GM12872 (cell line): ENCODE measurements around the gene AMBRA1.

ENCODE experiments used
- TF ChIP-seq, protein P1 (sequence below): IDR thresholded peaks from 3 replicates; pipeline ENCODE4 v1.5.1; 2011; ENCODE audit warnings: low read depth, mild to moderate bottlenecking, low read length, moderate library complexity; ENCODE audit not compliant: insufficient read depth

Gene AMBRA1

DNA sequence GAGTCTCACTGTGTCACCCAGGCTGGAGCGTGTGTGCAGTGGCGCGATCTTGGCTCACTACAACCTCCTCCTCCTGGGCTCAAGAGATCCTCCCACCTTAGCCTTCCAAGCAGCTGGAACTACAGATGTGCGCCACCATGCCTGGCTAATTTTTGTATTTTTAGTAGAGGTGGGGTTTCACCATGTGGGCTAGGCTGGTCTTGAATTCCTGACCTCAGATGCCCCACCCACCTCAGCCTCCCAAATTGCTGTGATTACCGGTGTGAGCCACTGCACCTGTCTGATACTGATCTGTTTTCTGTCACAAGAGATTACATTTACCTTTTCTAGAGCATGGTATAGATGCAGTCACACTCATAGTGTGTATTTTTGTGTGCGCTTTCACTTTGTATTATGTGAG is 35.1 kb upstream of the AMBRA1 start:
- TF ChIP-seq, protein P1, sequence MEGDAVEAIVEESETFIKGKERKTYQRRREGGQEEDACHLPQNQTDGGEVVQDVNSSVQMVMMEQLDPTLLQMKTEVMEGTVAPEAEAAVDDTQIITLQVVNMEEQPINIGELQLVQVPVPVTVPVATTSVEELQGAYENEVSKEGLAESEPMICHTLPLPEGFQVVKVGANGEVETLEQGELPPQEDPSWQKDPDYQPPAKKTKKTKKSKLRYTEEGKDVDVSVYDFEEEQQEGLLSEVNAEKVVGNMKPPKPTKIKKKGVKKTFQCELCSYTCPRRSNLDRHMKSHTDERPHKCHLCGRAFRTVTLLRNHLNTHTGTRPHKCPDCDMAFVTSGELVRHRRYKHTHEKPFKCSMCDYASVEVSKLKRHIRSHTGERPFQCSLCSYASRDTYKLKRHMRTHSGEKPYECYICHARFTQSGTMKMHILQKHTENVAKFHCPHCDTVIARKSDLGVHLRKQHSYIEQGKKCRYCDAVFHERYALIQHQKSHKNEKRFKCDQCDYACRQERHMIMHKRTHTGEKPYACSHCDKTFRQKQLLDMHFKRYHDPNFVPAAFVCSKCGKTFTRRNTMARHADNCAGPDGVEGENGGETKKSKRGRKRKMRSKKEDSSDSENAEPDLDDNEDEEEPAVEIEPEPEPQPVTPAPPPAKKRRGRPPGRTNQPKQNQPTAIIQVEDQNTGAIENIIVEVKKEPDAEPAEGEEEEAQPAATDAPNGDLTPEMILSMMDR: no peak

DNA sequence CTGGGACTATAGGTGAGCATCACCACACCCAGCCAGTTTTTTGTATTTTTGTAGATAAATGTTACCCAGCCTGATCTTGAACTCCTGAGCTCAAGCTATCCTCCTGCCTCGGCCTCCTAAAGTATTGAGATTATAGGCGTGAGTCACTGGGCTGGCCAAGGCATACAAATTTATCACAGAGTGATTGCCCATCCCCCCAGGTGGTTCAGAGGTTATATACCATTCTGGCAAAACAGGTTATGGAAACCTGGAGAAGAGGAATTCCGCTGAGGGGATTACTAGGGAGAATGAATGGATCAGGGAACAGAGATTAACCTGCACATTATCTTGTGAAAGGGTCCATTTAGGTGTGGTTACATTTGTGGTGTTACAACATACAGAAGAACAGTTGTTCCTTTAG is 31.6 kb upstream of the AMBRA1 start:
- TF ChIP-seq, protein P1: no peak

DNA sequence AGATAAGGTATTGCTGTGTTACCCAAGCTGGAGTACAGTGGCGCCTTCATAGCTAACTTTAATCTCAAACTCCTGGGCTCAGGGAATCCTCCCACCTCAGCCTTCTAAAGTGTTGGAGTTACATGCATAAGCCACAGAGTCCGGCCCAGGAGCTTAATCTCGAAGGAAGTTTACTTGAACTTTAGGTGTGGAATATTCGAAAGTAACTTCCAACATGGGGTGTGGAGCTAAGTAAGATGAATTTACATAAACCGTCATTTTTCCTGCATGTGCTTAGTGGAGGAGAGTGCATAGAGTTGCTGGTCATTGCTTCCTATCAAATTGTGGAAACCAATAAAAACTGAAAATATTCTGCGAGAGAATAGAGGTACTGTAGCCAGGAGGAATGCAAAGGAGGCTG is 25.0 kb upstream of the AMBRA1 start:
- TF ChIP-seq, protein P1: no peak

DNA sequence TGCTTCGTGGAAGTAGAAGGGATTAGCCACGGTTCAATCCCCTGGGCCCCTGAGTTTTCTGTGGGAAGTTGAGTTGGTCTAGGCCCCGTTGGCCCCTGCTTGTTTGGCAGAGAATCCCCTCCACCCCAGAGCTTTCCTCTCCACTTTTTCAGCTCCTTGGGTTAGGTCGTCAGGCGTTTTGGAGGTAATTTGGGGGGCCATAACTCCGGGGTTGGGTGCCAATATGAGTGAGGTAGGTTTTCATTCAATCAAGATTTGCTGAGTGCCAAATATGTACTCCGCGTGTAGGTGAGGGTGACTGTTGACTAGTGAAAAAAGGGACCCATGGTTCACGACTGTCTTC is 24.1 kb upstream of the AMBRA1 start:
- TF ChIP-seq, protein P1: no peak

DNA sequence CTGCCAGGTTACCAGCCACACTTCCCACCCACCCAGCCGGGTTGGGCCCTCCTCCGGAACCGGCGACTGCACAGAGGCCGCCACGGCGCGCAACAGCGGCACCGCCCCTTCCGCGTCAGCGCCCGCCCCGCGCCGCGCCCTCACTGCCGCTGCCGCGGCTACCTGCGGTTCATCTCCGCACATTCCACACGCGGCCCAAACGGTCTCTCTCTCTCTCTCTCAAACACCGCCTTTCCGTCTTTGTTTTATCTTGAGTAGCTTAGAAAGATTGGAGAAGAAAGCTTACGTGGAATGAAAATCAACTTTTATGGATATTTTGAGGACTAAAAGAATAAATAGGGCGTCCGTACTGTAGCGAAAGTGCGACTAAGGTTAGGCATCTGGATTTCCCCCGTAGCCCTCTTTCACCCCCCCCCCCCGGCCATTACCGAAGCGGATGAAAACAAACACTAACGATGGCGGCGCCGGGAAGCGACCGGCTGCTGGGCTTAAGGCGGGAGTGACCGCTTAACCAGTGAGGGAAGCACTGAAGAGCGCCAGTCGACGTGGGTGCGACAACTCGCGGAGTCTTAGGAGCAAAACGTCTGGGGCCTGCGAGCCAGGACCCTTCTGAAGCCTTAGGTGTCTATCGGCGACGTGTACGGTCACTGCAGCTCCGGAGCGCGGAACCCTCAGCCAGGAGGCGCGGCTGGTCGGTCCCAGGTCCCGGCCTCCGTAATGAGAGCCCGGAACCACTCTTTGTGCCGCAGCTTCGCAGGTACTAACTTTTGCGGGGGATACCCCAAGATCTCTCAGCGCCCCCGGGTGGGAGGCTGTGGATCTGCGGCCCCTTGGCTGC is 23.5 kb upstream of the AMBRA1 start, which contains the start of the genes ATG13 and HARBI1:
Gene ATG13, plus strand, starts transcription at position 420 of the 838 bp plus-strand sequence. CDS start 26,739 bp downstream, outside the sequence.
Gene HARBI1, minus strand, starts transcription at position 94 of the 838 bp plus-strand sequence. CDS start 990 bp downstream, outside the sequence.
- TF ChIP-seq, protein P1: peak; percentile 91

DNA sequence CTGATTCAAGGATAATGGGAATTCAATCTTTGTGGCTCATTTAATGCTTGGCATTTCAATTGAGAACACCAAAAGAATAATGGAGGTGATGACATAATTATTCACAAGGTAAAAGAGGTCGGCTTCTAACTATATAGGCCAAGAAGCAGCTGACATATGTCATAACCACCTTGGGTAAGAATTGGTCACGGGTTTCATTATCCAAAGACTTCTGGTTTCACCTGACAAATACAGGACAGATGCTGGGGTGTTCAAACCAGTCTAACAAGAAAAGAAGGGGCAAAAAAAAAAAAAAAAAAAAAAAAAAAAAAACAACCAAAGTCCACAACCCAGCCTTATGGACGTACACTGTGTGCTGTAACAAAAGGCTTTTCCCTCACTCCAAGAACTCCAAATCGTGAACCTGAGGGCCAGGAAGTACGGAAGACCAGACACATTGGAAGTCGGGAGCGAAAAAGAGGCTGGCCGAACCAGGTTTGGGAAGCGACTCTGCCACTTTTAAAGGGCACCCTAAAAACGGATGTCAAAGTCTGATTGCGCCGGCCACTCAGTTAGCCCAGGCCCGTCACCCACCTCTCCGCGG is 22.8 kb upstream of the AMBRA1 start:
- TF ChIP-seq, protein P1: no peak

DNA sequence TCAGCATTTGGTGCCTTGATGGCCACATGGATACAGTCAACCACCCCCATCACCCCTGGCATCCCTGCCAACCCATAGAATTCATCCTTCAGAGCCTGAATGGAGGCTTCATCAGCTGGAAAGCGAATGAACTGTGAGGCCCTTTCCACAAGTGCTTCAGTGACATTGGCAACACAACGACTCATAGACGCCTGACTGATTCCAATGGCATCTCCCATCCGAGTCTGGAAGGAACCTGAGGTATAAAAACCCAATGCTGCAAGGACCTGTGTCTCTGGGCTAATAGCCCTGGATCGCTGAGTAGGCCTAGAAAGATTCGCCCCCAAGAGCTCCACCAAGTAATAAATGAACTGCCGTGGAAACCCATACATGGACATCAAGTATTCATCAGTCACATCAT is 21.9 kb upstream of the AMBRA1 start:
- TF ChIP-seq, protein P1: no peak
